Measurements from ENCODE around the gene PEG3. TPM values are rescaled to one million over a fixed set of nuclear protein-coding genes. Genes with fewer than 3 reads are reported as not detected.

The PEG3 gene
- total and polyA plus RNA-seq, 2 of the 4 experiments (the other 2 are of a cell fraction) = not detected

- Histone ChIP-seq H4K5ac (ENCODE audit: low read depth, low read length) (no peak overlapping the region), H3K4me1 (ENCODE audit: control insufficient read depth, insufficient read depth, low read length) (no peaks in the 10 kb centered on the region), H2BK120ac (ENCODE audit: low read depth, low read length) (no peak overlapping the region), H3K36me3 (ENCODE audit: control insufficient read depth, insufficient read depth, low read length) (no peaks in the 10 kb centered on the region), H3K18ac (ENCODE audit: low read depth, low read length) (no peak overlapping the region), H4K91ac (ENCODE audit: insufficient read depth, low read depth, low read length) (no peak overlapping the region), H4K8ac (ENCODE audit: low read depth in 2 of 2, low read length in 2 of 2) (no peak overlapping the region), H3K4me2 (ENCODE audit: low read depth, low read length) (no peak overlapping the region), H3K4ac (ENCODE audit: low read depth, low read length) (no peak overlapping the region), H3K14ac (replicated peaks; ENCODE audit: low read depth, low read length) (no peak overlapping the region), H3K56ac (ENCODE audit: extremely low read depth, insufficient read depth, low read length) (no peak overlapping the region), H3K23ac (ENCODE audit: low read depth, low read length) (no peak overlapping the region), H3K9me1 (ENCODE audit: insufficient read depth, low read length) (no peaks in the 10 kb centered on the region), H3K4me3 (ENCODE audit: insufficient read depth, low read depth, low read length) (no peak overlapping the region), H2BK15ac (ENCODE audit: low read depth, low read length) (no peak overlapping the region), H4K20me1 (ENCODE audit: insufficient read depth, low read length) (no peaks in the 10 kb centered on the region), H2AK5ac (ENCODE audit: low read depth, low read length) (no peak overlapping the region), H3K27me3 (ENCODE audit: control insufficient read depth, insufficient read depth, low read length) (no peaks in the 10 kb centered on the region), H2BK20ac (ENCODE audit: low read depth, low read length) (no peak overlapping the region), H3K9ac (ENCODE audit: low read depth, low read length) (no peak overlapping the region), H3K27ac (ENCODE audit: insufficient read depth, low read length) (no peak overlapping the region), H2AK9ac (replicated peaks; ENCODE audit: low read depth, low read length, poor library complexity) (no peak overlapping the region), H2BK5ac (ENCODE audit: low read depth, low read length, poor library complexity, severe bottlenecking) (no peak overlapping the region), H3K79me1 (ENCODE audit: low read depth in 1 of 2, low read length in 2 of 2) (no peaks in the 10 kb centered on the region), H3K9me3 (ENCODE audit: control insufficient read depth, insufficient read depth, low read length) (peaks cover 34% of the 10 kb centered on the region), H2AFZ (replicated peaks; ENCODE audit: low read length, poor library complexity) (no peak overlapping the region)
- ChIA-PET CTCF (no interaction called here), POLR2A (ENCODE audit: unreplicated experiment) (no interaction called here)
- TF ChIP-seq BHLHE40 (IDR thresholded peaks at IDR 0.05; ENCODE audit: low read depth, low read length) (no peak), USF2 (IDR thresholded peaks at IDR 0.05; ENCODE audit: low read depth, low read length) (no peak), RAD21 (IDR thresholded peaks at IDR 0.05; ENCODE audit: low read length) (no peak)
- intact Hi-C loops (cut with micrococcal nuclease) = no loop called here
- in situ Hi-C loops (cut with MboI; ENCODE audit: low sequenced_read_pairs) = no loop called here
- DNase-seq (no peak), ATAC-seq (ENCODE audit: low read depth) (no peak)
- WGBS, 2 experiments (ENCODE audit: extremely low coverage in 2 of 2, insufficient read length in 1 of 2) = 23% methylated on average over 2 of the region's 5 CpGs; no CpG with 5 or more reads in 1 of the 2 experiments
- BruUV-seq (replicated peaks) = no TSS peak
- dilution Hi-C loops (cut with HindIII; ENCODE audit: low sequenced_read_pairs, unreplicated experiment) = no loop called here
These were observed 8.1 kb downstream of the PEG3 start for GRCh38 chr19:56832352-56832928.

Measured in IMR-90 (cell line).